HL-60 (cell line): Measurements from ENCODE around the gene COL1A2.

Experiments
- DNase-seq, 2 experiments: peaks; one replicate each; pipeline ENCODE4 v3.0.0-alpha.2; 2010 to 2020; ENCODE audit warnings: low read depth in 1 of 2, low spot score in 1 of 2
- H3K27ac ChIP-seq: fragments of 250-450 bp; sonication (Bioruptor Pico); replicated peaks from 2 replicates; pipeline ENCODE4 v1.5.1; 2020; ENCODE audit warnings: mild to moderate bottlenecking, moderate library complexity
- H3K27me3 ChIP-seq: fragments of 250-450 bp; sonication (Bioruptor Pico); 2 replicates; pipeline ENCODE4 v1.5.1; 2021; ENCODE audit warnings: mild to moderate bottlenecking, moderate library complexity; ENCODE audit not compliant: insufficient read depth, poor library complexity, severe bottlenecking
- H3K4me3 ChIP-seq: replicated peaks from 2 replicates; pipeline ENCODE4 v1.5.1; 2011; ENCODE audit warnings: mild to moderate bottlenecking, control low read depth, low read length; ENCODE audit not compliant: insufficient read depth
- GABPA ChIP-seq: IDR thresholded peaks from 2 replicates; pipeline ENCODE4 v1.6.1; 2012; ENCODE audit warnings: low read depth
- POLR2AphosphoS5 ChIP-seq: IDR thresholded peaks from 2 replicates; pipeline ENCODE4 v1.6.1; 2012; ENCODE audit warnings: low read depth
- SPI1 ChIP-seq: IDR thresholded peaks from 2 replicates; pipeline ENCODE4 v1.6.1; 2012; ENCODE audit warnings: low read depth, mild to moderate bottlenecking, borderline replicate concordance
- TF ChIP-seq, protein P1 (sequence below): IDR thresholded peaks from 2 replicates; pipeline ENCODE4 v1.6.1; 2012; ENCODE audit warnings: low read depth; ENCODE audit not compliant: insufficient replicate concordance
- TF ChIP-seq, protein P2 (sequence below): IDR thresholded peaks from one replicate; pipeline ENCODE4 v1.5.1; 2011; ENCODE audit warnings: low read length, control low read depth, inconsistent platforms; ENCODE audit not compliant: insufficient read depth

Gene COL1A2

DNA sequence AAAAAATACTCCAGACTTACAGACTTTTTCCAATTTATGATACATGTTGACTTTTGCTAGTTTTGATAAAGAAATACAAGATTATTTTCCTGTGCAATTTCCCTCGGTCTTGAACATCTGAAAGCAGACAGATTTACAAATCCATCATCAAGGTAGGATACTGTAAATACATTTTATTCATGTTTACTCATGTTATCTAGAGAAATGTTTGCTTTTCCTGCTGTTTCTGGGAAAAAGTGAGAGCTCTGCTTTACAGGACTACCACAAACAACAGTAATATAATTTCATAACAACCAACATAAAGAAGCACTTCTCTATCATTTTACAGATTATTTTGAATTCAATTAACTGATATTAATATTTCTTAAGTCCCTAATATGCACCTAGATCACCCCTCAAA is 83.2 kb downstream of the COL1A2 start:
- no peak for TF ChIP-seq GABPA
- TF ChIP-seq, protein P1, sequence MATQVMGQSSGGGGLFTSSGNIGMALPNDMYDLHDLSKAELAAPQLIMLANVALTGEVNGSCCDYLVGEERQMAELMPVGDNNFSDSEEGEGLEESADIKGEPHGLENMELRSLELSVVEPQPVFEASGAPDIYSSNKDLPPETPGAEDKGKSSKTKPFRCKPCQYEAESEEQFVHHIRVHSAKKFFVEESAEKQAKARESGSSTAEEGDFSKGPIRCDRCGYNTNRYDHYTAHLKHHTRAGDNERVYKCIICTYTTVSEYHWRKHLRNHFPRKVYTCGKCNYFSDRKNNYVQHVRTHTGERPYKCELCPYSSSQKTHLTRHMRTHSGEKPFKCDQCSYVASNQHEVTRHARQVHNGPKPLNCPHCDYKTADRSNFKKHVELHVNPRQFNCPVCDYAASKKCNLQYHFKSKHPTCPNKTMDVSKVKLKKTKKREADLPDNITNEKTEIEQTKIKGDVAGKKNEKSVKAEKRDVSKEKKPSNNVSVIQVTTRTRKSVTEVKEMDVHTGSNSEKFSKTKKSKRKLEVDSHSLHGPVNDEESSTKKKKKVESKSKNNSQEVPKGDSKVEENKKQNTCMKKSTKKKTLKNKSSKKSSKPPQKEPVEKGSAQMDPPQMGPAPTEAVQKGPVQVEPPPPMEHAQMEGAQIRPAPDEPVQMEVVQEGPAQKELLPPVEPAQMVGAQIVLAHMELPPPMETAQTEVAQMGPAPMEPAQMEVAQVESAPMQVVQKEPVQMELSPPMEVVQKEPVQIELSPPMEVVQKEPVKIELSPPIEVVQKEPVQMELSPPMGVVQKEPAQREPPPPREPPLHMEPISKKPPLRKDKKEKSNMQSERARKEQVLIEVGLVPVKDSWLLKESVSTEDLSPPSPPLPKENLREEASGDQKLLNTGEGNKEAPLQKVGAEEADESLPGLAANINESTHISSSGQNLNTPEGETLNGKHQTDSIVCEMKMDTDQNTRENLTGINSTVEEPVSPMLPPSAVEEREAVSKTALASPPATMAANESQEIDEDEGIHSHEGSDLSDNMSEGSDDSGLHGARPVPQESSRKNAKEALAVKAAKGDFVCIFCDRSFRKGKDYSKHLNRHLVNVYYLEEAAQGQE, result no peak
- no peak for TF ChIP-seq SPI1
- TF ChIP-seq POLR2AphosphoS5, result no peak
- TF ChIP-seq, protein P2, sequence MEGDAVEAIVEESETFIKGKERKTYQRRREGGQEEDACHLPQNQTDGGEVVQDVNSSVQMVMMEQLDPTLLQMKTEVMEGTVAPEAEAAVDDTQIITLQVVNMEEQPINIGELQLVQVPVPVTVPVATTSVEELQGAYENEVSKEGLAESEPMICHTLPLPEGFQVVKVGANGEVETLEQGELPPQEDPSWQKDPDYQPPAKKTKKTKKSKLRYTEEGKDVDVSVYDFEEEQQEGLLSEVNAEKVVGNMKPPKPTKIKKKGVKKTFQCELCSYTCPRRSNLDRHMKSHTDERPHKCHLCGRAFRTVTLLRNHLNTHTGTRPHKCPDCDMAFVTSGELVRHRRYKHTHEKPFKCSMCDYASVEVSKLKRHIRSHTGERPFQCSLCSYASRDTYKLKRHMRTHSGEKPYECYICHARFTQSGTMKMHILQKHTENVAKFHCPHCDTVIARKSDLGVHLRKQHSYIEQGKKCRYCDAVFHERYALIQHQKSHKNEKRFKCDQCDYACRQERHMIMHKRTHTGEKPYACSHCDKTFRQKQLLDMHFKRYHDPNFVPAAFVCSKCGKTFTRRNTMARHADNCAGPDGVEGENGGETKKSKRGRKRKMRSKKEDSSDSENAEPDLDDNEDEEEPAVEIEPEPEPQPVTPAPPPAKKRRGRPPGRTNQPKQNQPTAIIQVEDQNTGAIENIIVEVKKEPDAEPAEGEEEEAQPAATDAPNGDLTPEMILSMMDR, result no peak
- no peaks in the 10 kb centered on the region for H3K27me3 ChIP-seq
- no peak overlapping the region for H3K27ac ChIP-seq
- H3K4me3 ChIP-seq, result no peak overlapping the region
- DNase-seq, result no peak

DNA sequence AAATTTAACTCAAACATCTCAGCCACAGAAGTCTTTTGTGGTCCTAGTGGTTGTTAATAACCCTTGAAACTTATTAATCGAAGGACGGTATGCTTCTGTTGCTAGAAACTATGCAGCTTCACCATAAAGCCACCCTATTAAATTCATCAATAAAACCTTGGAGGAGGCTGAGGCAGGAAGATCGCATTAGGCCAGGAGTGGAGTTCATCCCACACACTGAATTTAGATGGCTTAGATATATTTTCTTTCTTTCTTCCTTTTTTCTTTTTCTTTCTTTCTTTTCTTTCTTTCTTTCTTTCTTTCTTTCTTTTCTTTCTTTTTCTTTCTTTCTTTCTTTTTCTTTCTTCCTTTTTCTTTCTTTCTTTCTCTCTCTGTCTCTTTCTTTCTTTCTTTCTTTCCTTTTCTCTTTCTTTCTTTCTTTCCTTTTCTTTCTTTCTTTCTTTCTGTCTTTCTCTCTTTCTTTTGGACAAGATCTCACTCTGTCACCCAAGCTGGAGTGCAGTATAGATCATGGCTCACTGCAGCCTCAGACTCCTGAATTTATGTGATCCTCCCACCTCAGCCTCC is 84.0 kb downstream of the COL1A2 start:
- TF ChIP-seq SPI1 (no peak), POLR2AphosphoS5 (no peak), GABPA (no peak)
- TF ChIP-seq, protein P2, result no peak
- TF ChIP-seq, protein P1, result no peak
- no peak overlapping the region for H3K27ac ChIP-seq

More for the DNA sequence above, 84.0 kb downstream of the COL1A2 start:
- Histone ChIP-seq H3K4me3 (no peak overlapping the region), H3K27me3 (no peaks in the 10 kb centered on the region)
- DNase-seq, result no peak
